Measurements from ENCODE around the gene SLC1A7.

Gene SLC1A7

GRCh38 chr1:53116933-53117600 is 25.4 kb downstream of the SLC1A7 start:
- H2AFZ ChIP-seq (ENCODE audit: low read length): no peak overlapping the region
- H3K9me3 ChIP-seq (ENCODE audit: insufficient read depth, low read depth, low read length): no peaks in the 10 kb centered on the region
- H3K4me1 ChIP-seq (ENCODE audit: insufficient read depth, low read length, poor library complexity, severe bottlenecking): no peaks in the 10 kb centered on the region
- no peaks in the 10 kb centered on the region for H3K27me3 ChIP-seq (ENCODE audit: insufficient read depth, low read length, poor library complexity, severe bottlenecking)
- TF ChIP-seq EZH2phosphoT487 (IDR thresholded peaks at IDR 0.05; ENCODE audit: borderline replicate concordance): no peak
- TF ChIP-seq, protein P1, sequence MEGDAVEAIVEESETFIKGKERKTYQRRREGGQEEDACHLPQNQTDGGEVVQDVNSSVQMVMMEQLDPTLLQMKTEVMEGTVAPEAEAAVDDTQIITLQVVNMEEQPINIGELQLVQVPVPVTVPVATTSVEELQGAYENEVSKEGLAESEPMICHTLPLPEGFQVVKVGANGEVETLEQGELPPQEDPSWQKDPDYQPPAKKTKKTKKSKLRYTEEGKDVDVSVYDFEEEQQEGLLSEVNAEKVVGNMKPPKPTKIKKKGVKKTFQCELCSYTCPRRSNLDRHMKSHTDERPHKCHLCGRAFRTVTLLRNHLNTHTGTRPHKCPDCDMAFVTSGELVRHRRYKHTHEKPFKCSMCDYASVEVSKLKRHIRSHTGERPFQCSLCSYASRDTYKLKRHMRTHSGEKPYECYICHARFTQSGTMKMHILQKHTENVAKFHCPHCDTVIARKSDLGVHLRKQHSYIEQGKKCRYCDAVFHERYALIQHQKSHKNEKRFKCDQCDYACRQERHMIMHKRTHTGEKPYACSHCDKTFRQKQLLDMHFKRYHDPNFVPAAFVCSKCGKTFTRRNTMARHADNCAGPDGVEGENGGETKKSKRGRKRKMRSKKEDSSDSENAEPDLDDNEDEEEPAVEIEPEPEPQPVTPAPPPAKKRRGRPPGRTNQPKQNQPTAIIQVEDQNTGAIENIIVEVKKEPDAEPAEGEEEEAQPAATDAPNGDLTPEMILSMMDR (conservative IDR thresholded peaks at IDR 0.05; ENCODE audit: low read length): no peak
- H3K4me3 ChIP-seq (ENCODE audit: low read length, poor library complexity, severe bottlenecking): no peak overlapping the region
- no peaks in the 10 kb centered on the region for H3K79me2 ChIP-seq (ENCODE audit: insufficient read depth, low read length)
- no peaks in the 10 kb centered on the region for H3K9me2 ChIP-seq (replicated peaks; ENCODE audit: low read depth, low read length)
- H3K9ac ChIP-seq (ENCODE audit: low read depth, low read length, poor library complexity, severe bottlenecking): no peak overlapping the region
- no peaks in the 10 kb centered on the region for H4K20me1 ChIP-seq (ENCODE audit: insufficient read depth, low read length, poor library complexity, severe bottlenecking)
- H3K4me2 ChIP-seq (ENCODE audit: low read depth, low read length, poor library complexity, severe bottlenecking): no peak overlapping the region
- no peaks in the 10 kb centered on the region for H3K36me3 ChIP-seq (ENCODE audit: insufficient read depth, low read length)
- no peaks in the 10 kb centered on the region for H3F3A ChIP-seq (ENCODE audit: low read depth)

- Histone ChIP-seq H3F3A (ENCODE audit: low read depth) (no peaks in the 10 kb centered on the region), H3K36me3 (ENCODE audit: insufficient read depth, low read length) (no peaks in the 10 kb centered on the region), H3K9me2 (replicated peaks; ENCODE audit: low read depth, low read length) (no peaks in the 10 kb centered on the region), H3K4me2 (ENCODE audit: low read depth, low read length, poor library complexity, severe bottlenecking) (no peak overlapping the region), H3K4me3 (ENCODE audit: low read length, poor library complexity, severe bottlenecking) (no peak overlapping the region), H3K79me2 (ENCODE audit: insufficient read depth, low read length) (no peaks in the 10 kb centered on the region), H3K9me3 (ENCODE audit: insufficient read depth, low read depth, low read length) (no peaks in the 10 kb centered on the region), H2AFZ (ENCODE audit: low read length) (no peak overlapping the region), H4K20me1 (ENCODE audit: insufficient read depth, low read length, poor library complexity, severe bottlenecking) (no peaks in the 10 kb centered on the region), H3K4me1 (ENCODE audit: insufficient read depth, low read length, poor library complexity, severe bottlenecking) (no peaks in the 10 kb centered on the region), H3K9ac (ENCODE audit: low read depth, low read length, poor library complexity, severe bottlenecking) (no peak overlapping the region), H3K27me3 (ENCODE audit: insufficient read depth, low read length, poor library complexity, severe bottlenecking) (no peaks in the 10 kb centered on the region)
- no peak for TF ChIP-seq EZH2phosphoT487 (IDR thresholded peaks at IDR 0.05; ENCODE audit: borderline replicate concordance)
- TF ChIP-seq, protein P1 (conservative IDR thresholded peaks at IDR 0.05; ENCODE audit: low read length): no peak
These were observed 26.1 kb downstream of the SLC1A7 start for GRCh38 chr1:53116307-53116810.

- H3K27me3 ChIP-seq (ENCODE audit: insufficient read depth, low read length, poor library complexity, severe bottlenecking): no peaks in the 10 kb centered on the region
- no peaks in the 10 kb centered on the region for H4K20me1 ChIP-seq (ENCODE audit: insufficient read depth, low read length, poor library complexity, severe bottlenecking)
- TF ChIP-seq, protein P1 (conservative IDR thresholded peaks at IDR 0.05; ENCODE audit: low read length): no peak
- TF ChIP-seq EZH2phosphoT487 (IDR thresholded peaks at IDR 0.05; ENCODE audit: borderline replicate concordance): no peak
- H3F3A ChIP-seq (ENCODE audit: low read depth): no peaks in the 10 kb centered on the region
- H3K4me1 ChIP-seq (ENCODE audit: insufficient read depth, low read length, poor library complexity, severe bottlenecking): no peaks in the 10 kb centered on the region
- no peaks in the 10 kb centered on the region for H3K9me2 ChIP-seq (replicated peaks; ENCODE audit: low read depth, low read length)
- no peaks in the 10 kb centered on the region for H3K9me3 ChIP-seq (ENCODE audit: insufficient read depth, low read depth, low read length)
- H3K79me2 ChIP-seq (ENCODE audit: insufficient read depth, low read length): no peaks in the 10 kb centered on the region
- no peak overlapping the region for H3K9ac ChIP-seq (ENCODE audit: low read depth, low read length, poor library complexity, severe bottlenecking)
- no peaks in the 10 kb centered on the region for H3K36me3 ChIP-seq (ENCODE audit: insufficient read depth, low read length)
- H3K4me2 ChIP-seq (ENCODE audit: low read depth, low read length, poor library complexity, severe bottlenecking): no peak overlapping the region
- no peak overlapping the region for H3K4me3 ChIP-seq (ENCODE audit: low read length, poor library complexity, severe bottlenecking)
- no peak overlapping the region for H2AFZ ChIP-seq (ENCODE audit: low read length)
These were observed 26.8 kb downstream of the SLC1A7 start for GRCh38 chr1:53115403-53116306.
